ENCODE measurements around the gene HOXA6. TPM values are rescaled to one million over a fixed set of nuclear protein-coding genes. Genes with fewer than 3 reads are reported as not detected.

Gene HOXA6
- total and polyA plus RNA-seq, 9 of the 15 experiments (the other 6 are each of a cell fraction or from before 2014, with no cell fraction given), result not detected

DNA sequence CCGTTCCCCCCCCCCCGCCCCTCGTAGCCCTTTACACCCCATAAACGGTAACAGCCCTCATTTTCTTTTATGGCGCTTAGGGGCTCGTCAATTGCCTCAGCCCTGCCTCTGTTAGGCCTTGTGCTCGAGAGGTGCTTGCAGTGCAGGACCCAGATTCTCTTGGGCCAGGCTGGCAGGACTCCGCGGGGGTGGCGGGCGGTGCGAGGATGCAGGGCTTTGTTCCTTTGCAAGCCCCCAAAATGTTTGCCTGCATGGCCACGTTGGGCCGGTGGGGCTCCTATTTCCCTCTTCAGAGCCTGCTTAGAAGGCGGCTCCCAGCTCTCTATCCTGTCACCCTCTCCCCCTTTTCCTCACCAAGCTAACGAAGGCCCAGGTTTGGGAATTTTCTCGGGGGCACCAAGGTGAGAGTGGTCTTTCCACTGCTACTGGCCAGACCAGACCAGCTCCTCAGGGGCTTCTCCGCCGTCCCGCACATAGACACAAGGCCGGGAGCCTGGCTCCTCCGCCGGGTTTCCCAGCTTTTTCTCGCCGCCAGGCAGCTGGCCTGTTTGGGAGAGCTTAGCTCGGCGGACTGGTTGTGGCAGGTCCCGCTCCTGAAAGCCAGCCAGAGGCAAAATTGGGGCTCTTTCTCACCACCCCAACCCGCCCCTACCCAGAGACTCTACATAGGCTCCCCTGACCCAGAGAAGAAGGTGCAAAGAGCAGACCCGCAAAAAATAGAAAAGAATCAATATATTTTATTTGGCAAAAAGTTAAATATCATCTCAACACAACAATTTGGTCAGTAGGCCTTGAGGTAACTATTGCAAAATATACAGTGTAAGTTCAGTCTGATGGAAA, 14.4 kb upstream of the HOXA6 start:
- 5% methylated on average over 14 of the region's 30 CpGs for WGBS (ENCODE audit: insufficient coverage, low coverage, missing lambda C conversion rate)
- Histone ChIP-seq H4K20me1 (replicated peaks; ENCODE audit: control insufficient read depth, insufficient read depth, low read length) (no peaks in the 10 kb centered on the region), H3K9me1 (ENCODE audit: control insufficient read depth, insufficient read depth, low read length) (no peaks in the 10 kb centered on the region), H3K4me3 (no peak overlapping the region), H3K27ac (ENCODE audit: extremely low read depth, low read depth, low read length) (no peak overlapping the region), H3K36me3 (ENCODE audit: control insufficient read depth, insufficient read depth, low read length) (no peaks in the 10 kb centered on the region), H3K27me3 (ENCODE audit: control insufficient read depth in 2 of 2, insufficient read depth in 2 of 2, low read length in 2 of 2) (peaks cover 24 to 77% of the 10 kb centered on the region in 2 experiments), H3K4me1 (replicated peaks in 1 of 2; ENCODE audit: control insufficient read depth in 2 of 2, insufficient read depth in 2 of 2, low read length in 2 of 2) (peaks cover 0 to 26% of the 10 kb centered on the region in 2 experiments; a peak in 2 of 5 replicates), H3K9ac (ENCODE audit: insufficient read depth in 1 of 2, low read depth in 2 of 2, low read length in 2 of 2) (no peak overlapping the region), H3K79me2 (ENCODE audit: control insufficient read depth, insufficient read depth, low read length) (no peaks in the 10 kb centered on the region), H3K9me3 (replicated peaks; ENCODE audit: control insufficient read depth, insufficient read depth, low read depth, low read length) (no peaks in the 10 kb centered on the region), H3K4me2 (ENCODE audit: insufficient read depth, low read length) (no peak overlapping the region), H2AFZ (ENCODE audit: low read depth, low read length) (no peak overlapping the region)
- no peak for TF ChIP-seq FOXK2 (conservative IDR thresholded peaks at IDR 0.05 in 1 of 2, IDR thresholded peaks at IDR 0.05 in 1 of 2; ENCODE audit: low read depth in 2 of 2)
- no peak for TF ChIP-seq ZNF695 (CRISPR knock-in tag; IDR thresholded peaks at IDR 0.05)
- TF ChIP-seq, protein P1, sequence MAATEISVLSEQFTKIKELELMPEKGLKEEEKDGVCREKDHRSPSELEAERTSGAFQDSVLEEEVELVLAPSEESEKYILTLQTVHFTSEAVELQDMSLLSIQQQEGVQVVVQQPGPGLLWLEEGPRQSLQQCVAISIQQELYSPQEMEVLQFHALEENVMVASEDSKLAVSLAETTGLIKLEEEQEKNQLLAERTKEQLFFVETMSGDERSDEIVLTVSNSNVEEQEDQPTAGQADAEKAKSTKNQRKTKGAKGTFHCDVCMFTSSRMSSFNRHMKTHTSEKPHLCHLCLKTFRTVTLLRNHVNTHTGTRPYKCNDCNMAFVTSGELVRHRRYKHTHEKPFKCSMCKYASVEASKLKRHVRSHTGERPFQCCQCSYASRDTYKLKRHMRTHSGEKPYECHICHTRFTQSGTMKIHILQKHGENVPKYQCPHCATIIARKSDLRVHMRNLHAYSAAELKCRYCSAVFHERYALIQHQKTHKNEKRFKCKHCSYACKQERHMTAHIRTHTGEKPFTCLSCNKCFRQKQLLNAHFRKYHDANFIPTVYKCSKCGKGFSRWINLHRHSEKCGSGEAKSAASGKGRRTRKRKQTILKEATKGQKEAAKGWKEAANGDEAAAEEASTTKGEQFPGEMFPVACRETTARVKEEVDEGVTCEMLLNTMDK (IDR thresholded peaks at IDR 0.05; ENCODE audit: borderline replicate concordance, insufficient read depth, low read depth, low read length, poor library complexity, severe bottlenecking), result no peak
- TF ChIP-seq FOXA3 (CRISPR knock-in tag; conservative IDR thresholded peaks at IDR 0.05 in 1 of 2, IDR thresholded peaks at IDR 0.05 in 1 of 2), result no peak
- TF ChIP-seq, protein P2, sequence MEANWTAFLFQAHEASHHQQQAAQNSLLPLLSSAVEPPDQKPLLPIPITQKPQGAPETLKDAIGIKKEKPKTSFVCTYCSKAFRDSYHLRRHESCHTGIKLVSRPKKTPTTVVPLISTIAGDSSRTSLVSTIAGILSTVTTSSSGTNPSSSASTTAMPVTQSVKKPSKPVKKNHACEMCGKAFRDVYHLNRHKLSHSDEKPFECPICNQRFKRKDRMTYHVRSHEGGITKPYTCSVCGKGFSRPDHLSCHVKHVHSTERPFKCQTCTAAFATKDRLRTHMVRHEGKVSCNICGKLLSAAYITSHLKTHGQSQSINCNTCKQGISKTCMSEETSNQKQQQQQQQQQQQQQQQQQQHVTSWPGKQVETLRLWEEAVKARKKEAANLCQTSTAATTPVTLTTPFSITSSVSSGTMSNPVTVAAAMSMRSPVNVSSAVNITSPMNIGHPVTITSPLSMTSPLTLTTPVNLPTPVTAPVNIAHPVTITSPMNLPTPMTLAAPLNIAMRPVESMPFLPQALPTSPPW (CRISPR knock-in tag; IDR thresholded peaks at IDR 0.05), result no peak
- TF ChIP-seq ATF1 (CRISPR knock-in tag; IDR thresholded peaks at IDR 0.05), result no peak
- TF ChIP-seq ATF1 (tag; IDR thresholded peaks at IDR 0.05), result no peak
- TF ChIP-seq KDM2B (CRISPR knock-in tag; IDR thresholded peaks at IDR 0.05), result no peak
- no peak for TF ChIP-seq ILF3 (IDR thresholded peaks at IDR 0.05; ENCODE audit: borderline replicate concordance)
- TF ChIP-seq HDAC1 (IDR thresholded peaks at IDR 0.05), result no peak
- no peak for TF ChIP-seq POLR2H (tag; IDR thresholded peaks at IDR 0.05; ENCODE audit: low read depth)
- TF ChIP-seq NFIX (CRISPR knock-in tag; IDR thresholded peaks at IDR 0.05; ENCODE audit: low read depth), result no peak
- no peak for TF ChIP-seq SMARCA4 (IDR thresholded peaks at IDR 0.05)
- FAIRE-seq (no peak), ATAC-seq (no peak), DNase-seq (ENCODE audit: extremely low read depth in 1 of 4, low spot score in 3 of 4) (no peak)
- ChIA-PET CTCF (ENCODE audit: low intra/inter-chr PET ratio) (interaction anchor here (0.6 to 2.5 kb wide), 5 partner anchors 36 to 792 kb away, joined by 3 to 16 read pairs (median 3); no protein-coding TSS in a partner anchor), POLR2A (interaction anchor here (0.6 to 1.5 kb wide), 3 partner anchors 18 to 475 kb away, joined by 3 to 4 read pairs (median 3); partner anchors contain the start of gene HOXA5)
- intact Hi-C loops (cut with micrococcal nuclease), result loop anchor here (2.0 to 5.0 kb wide), 5 partner anchors 300 to 1270 kb away; partner anchors contain the start of genes SKAP2 and SNX10
- in situ Hi-C loops (cut with MboI), result loop anchor here (25.0 kb wide), 3 partner anchors 650 to 1275 kb away; no protein-coding TSS in a partner anchor
- BruUV-seq (replicated peaks), result no TSS peak
